22Rv1 (cell line): Measurements from ENCODE around the gene SIAE.
A peak's percentile ranks its signal among the peaks of the same experiment; 100 is the strongest.

Source experiments
- H3K27ac ChIP-seq: fragments of 450-650 bp; 2 replicates; pipeline ENCODE4 v1.5.1; 2017
- ZFX ChIP-seq: fragments of 450-650 bp; IDR thresholded peaks from 2 replicates; pipeline ENCODE4 v1.6.1; 2017; ENCODE audit warnings: antibody characterized with exemption, borderline replicate concordance
- TF ChIP-seq, protein P1 (sequence below): fragments of 450-650 bp; IDR thresholded peaks from 2 replicates; pipeline ENCODE4 v1.5.1; 2017; ENCODE audit warnings: mild to moderate bottlenecking

The SIAE gene

DNA sequence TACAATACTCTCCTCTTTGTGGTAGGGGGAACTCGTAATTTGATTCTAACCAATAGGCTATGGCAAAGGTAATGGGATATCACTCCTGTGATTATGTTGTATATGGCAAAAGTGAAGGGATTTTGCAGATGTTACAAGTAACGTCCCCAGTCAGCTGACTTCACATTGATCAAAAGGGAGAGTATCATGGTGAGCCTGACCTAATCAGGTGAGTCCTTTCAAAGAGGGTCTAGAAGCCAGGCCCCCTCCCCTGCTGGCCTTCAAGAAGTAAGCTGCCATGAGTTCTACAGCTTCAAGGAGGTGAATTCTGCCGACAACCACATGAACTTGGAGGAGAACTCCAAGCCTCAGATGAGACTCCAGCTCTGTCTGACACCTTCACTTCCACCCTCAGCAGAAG lies 30.9 kb downstream of the SIAE start:
- TF ChIP-seq ZFX, result no peak
- TF ChIP-seq, protein P1, sequence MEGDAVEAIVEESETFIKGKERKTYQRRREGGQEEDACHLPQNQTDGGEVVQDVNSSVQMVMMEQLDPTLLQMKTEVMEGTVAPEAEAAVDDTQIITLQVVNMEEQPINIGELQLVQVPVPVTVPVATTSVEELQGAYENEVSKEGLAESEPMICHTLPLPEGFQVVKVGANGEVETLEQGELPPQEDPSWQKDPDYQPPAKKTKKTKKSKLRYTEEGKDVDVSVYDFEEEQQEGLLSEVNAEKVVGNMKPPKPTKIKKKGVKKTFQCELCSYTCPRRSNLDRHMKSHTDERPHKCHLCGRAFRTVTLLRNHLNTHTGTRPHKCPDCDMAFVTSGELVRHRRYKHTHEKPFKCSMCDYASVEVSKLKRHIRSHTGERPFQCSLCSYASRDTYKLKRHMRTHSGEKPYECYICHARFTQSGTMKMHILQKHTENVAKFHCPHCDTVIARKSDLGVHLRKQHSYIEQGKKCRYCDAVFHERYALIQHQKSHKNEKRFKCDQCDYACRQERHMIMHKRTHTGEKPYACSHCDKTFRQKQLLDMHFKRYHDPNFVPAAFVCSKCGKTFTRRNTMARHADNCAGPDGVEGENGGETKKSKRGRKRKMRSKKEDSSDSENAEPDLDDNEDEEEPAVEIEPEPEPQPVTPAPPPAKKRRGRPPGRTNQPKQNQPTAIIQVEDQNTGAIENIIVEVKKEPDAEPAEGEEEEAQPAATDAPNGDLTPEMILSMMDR, result no peak
- no peak overlapping the region for H3K27ac ChIP-seq

GRCh38 chr11:124640666-124641065 lies 32.9 kb downstream of the SIAE start:
- no peak overlapping the region for H3K27ac ChIP-seq
- TF ChIP-seq, protein P1, result no peak
- no peak for TF ChIP-seq ZFX

DNA sequence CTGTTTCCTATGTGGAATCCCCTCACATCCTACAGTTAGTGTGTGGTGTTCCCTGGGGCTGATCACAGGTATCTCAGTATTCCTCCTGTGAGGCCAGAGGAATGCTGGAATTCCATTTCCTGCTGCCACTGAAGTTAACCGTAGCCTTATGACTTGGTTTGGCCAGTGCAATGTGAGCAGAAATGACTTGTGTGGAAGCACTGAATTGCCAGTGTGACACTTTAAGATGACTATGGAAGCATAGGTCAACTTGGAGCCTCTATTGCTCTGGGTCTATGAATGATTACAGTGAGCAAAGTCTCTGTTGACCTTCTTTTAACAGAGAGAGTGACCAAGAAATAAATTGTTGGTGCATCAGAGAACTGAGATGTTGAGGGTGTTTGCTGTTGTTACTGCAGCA lies 34.4 kb downstream of the SIAE start:
- TF ChIP-seq ZFX, result no peak
- TF ChIP-seq, protein P1, result no peak
- no peak overlapping the region for H3K27ac ChIP-seq

GRCh38 chr11:124638500-124638899 lies 35.0 kb downstream of the SIAE start:
- H3K27ac ChIP-seq, result no peak overlapping the region
- no peak for TF ChIP-seq ZFX
- TF ChIP-seq, protein P1, result no peak

DNA sequence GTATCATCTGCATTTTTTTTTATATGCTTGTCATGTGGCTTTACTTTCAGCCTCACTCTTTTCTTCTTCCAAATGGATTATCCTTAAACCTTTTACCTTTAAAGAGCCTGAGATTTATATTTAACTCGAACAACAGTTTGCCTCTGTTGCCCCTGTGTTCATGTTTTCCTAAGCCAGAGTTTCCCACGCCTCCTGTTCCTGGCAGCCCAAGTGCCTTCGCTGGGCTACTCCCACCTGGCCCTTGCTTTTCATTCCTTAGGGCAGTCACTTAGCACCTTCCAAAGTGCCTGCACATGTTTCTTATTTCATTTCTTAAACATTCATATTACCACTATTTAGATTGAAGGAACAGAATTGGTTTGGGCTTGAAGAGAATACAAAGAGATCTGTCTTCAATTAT lies 37.6 kb downstream of the SIAE start:
- no peak overlapping the region for H3K27ac ChIP-seq
- TF ChIP-seq ZFX, result no peak
- TF ChIP-seq, protein P1, result no peak

DNA sequence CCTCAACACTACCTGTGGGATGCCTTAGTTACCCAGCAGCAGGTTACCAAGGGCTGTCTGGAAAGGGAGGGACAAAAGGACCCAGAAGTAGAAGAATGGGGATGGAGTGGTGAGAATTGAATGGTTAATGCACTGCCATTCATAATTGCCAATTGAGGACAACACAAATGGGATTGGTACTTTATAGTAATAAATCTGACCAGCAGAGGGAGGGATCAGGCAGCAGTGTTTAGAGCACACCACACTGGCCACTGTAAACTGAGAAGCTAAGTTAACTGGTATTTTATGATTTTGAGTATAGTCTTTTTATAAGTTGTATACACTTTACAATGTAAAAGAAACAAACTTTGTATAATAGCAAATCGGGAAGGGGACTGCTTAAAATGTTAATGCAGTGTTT lies 40.2 kb downstream of the SIAE start:
- TF ChIP-seq, protein P1, result peak; percentile 47
- TF ChIP-seq ZFX, result no peak
- H3K27ac ChIP-seq, result no peak overlapping the region

GRCh38 chr11:124629961-124630360 lies 43.6 kb downstream of the SIAE start:
- 0 out of 2 replicates have a peak overlapping the region, but pooled peaks have one; percentile 1 for H3K27ac ChIP-seq
- no peak for TF ChIP-seq ZFX
- TF ChIP-seq, protein P1, result no peak
